NOMO-1 (cell line): ENCODE results near the gene ACTR3C.
"Not testable (repeated sequence)": the region's sequence is repeated elsewhere in the genome, so short reads cannot be mapped to it uniquely, and the experiment has no call there.

ENCODE experiments used
- DNase-seq, 2 experiments: peaks; one replicate each; lab custom pipeline; 2025; ENCODE audit not compliant: unreplicated experiment in 2 of 2; lab: John Stamatoyannopoulos, UW

The ACTR3C gene

DNA sequence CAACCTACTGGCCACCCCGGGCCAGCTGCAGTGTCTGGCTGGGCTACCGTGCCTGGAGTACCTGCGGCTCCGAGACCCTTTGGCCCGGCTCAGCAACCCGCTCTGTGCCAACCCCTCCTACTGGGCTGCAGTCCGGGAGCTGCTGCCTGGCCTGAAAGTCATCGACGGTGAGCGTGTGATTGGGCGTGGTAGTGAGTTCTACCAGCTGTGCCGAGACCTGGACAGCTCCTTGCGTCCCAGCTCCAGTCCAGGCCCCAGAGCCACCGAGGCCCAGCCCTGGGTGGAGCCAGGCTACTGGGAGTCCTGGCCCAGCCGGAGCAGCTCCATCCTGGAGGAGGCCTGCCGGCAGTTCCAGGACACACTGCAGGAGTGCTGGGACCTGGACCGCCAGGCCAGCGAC lies 13.8 kb upstream of the ACTR3C start:
- no peak for DNase-seq

DNA sequence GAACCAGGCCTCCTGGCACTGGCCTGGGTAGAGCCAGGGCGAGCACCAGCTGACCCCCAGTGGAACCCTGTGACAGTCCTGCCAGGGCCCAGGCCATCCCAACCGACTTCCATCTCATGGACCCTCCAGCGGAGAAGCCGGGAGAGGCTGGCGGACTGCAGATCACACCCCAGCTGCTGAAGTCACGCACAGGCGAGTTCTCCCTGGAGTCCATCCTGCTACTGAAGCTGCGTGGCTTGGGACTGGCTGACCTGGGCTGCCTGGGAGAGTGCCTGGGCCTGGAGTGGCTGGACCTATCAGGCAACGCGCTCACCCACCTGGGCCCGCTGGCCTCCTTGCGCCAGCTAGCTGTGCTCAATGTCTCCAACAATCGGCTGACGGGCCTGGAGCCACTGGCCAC lies 13.4 kb upstream of the ACTR3C start:
- no peak for DNase-seq

DNA sequence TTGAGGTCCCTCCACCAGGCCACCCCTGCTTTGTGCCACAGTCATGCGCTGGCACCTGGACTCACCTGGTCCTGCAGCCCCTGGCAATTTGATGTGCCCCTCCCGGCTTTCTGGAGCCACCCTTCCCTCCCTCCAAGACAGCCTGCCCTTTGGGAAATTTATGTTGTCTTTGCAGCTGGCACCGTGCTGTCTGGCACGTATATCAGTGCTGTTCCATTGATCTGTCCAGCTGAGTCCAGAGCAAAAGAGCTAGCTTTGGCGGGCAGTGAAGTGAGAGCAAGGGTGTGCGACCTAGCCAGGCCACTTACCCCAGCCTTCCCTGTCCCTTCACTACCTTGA lies 12.4 kb upstream of the ACTR3C start:
- DNase-seq = no peak

DNA sequence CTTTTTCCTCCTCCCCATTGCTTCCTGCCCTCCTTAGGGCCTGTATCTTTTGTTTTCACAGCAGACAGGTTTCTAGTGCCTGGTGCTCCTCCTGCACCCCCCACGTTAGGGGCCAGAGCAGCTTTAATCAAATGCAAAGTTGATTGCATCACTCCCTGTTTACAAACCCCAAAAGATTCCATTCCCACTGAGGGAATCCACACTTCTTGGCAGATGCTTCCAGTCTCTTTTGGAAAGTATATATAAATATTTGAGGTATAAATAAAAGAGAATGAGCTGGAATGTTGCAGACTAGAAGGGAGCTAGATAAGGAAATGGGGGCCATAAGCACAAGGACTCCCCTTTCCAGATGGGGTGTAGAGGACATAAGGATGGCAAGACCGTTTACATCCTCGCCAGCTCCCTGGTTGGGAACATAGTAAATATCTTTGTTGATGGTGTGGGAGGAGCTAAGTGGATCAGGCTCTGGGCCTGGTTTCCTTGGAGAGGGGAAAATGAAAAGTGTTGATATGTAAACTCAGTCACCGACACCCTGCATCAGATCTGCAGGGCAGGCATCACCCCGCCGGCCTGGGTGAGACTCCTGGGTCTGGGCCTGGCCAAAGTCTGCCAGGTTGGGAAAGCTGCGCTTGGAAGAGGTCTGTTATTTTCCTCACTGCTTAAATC lies 11.9 kb upstream of the ACTR3C start:
- no peak for DNase-seq

DNA sequence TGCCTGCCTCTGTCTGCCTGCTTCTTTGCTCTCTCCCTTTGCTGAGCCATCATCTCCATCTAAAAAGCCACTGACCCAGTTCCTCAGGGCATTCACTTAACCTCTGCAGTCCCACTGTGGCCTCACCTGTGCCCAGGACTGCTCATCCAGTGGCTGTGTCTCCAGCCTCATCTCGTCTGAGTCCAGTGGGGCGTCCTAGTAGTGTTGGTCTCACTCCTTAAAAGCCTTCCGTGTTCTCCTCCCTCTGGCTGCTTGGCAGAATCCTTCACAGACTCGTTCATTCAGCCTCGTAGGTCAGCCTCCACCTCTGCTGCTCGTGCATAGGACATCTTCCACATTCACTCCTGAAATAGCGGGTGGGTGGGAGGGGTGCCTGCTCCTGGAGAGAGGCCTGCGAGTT lies 10.8 kb upstream of the ACTR3C start:
- no peak for DNase-seq

DNA sequence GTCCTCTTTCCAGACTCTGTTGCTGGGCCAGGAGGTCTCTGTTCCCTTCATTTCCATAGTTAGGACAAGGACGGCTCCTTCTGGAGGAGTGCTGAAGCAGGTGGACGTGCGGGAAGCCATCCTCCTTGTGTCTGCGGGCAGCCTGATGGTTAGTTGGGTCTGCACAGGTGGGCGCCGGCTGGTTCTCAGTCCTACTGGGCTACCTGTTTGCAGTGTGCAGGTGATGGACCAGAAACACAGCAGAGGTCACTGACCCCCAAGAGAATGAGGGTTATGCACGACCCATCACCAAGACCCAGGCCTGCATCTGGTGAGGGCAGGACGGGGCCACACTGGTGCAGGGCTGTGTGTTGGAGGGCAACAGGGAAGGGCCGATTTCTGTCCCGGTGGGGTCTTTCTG lies 10.3 kb upstream of the ACTR3C start:
- no peak for DNase-seq

DNA sequence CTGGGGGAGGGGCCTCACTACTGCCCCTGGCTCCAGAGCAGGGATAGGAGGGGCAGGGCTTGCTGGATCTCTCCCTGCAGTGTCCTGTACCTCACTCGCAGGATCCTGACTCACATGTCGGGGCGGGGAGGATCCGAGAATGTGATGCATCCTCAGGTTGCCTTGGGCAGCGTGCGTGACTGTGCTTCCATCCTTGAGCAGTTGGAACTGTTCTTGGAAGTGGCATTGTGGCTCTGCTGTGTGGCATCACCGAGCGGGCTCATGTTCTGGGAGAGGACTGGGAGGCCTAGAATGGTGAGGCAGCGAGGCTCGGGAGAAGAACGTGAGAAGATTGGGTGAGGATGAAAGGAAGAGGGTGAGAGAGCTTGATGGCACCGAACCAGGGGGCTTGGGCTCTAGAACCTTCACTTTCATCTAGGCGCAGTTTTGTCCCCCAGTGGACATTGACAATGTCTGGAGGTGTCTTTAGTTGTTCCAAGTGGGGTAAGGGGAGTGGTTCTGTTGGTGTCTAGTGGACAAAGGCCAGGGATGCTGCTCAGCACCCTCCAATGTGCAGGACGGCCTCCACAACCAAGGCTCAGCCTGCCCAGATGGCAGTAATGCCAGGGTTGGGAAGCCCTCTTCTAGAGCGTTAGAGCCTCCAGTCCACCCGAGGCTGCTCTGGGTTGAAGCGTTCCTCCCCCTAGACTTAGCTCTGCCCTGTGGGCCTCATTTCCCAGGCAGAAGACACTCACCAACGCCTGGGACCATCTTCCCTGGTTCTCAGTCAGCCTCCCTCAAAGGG lies 9.7 kb upstream of the ACTR3C start:
- DNase-seq = no peak

DNA sequence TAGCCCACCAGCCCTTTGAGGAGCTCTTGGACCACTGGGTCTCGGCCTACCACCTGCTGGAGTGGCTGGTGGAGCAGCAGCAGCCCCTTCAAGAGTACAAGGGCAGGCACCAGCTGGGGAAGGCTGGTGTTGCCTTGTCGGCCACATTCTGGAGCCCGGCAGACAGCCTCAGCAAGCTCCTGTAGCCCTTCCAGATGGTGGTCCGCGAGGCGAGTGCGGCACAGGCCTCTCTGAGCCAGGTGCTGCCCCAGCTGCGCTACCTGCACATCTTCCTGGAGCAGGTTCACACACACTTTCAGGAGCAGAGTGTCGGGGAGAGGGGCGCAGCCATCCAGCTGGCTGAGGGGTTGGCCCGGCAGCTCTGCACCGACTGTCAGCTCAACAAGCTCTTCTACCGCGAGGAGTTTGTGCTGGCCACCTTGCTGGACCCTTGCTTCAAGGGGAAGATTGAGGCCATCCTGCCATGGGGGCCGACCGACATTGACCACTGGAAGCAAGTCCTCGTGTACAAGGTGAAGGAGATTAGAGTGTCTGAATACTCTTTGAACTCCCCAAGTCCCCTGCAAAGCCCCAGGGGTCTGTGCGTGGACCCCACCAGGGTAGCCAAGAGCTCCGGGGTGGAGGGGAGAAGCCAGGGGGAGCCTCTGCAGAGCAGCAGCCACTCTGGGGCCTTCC lies 7.0 kb upstream of the ACTR3C start:
- no peak for DNase-seq

DNA sequence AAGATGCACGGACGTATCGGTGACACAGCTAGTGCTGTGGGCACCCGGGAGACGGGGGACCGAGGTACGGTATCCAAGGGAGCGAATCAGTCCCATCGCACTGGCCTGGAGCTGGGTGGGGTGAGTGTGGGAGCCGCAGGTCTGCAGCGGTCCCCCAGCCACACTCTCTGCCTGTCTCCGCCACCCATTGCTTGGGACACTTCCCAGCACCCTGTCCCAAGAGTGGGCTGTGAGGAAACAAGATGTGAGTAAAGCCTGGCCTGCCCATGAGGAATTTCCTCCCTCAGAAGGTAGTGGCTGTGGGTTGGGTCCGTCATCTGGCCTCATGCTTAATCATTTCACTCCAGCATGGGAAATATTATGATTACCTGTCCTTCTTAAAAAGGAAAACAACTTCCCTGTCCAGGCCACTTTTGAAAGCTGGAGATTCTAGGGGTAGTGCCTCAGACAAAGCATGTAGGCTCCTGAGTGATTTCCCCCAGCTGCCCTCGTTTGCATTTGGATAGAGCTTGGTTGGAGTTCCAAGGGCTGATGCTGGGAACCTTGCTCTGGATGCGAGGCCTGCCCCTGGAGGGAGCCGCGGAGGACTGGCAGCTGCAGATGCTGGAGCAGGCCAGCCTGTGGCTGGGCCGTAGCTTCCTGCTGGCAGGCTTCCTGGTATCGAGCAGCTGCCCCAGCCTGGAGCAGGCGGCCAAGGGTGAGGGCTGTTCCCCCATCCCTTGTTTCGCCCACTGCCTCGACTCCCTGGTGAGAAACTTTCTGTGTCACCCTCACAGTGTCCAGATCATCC lies 6.2 kb upstream of the ACTR3C start:
- DNase-seq = no peak

DNA sequence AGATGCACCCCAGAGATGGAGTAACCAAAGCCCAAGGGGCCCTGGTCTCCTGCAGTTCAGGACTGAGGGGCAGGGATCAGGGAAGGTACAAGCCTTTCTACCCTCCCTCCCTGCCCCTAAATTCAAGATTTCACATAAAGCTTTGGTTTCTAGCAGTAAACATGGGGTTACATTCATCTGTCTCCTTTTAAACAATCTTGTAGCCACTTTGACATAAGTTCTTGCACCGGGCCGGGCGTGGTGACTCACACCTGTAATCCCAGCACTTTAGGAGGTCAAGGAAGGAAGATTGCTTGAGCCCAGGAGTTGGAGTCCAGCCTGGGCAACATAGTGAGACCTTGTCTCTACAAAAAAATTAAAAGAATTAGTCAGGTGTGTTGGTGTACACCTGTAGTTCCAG lies 4.0 kb upstream of the ACTR3C start:
- no peak for DNase-seq

DNA sequence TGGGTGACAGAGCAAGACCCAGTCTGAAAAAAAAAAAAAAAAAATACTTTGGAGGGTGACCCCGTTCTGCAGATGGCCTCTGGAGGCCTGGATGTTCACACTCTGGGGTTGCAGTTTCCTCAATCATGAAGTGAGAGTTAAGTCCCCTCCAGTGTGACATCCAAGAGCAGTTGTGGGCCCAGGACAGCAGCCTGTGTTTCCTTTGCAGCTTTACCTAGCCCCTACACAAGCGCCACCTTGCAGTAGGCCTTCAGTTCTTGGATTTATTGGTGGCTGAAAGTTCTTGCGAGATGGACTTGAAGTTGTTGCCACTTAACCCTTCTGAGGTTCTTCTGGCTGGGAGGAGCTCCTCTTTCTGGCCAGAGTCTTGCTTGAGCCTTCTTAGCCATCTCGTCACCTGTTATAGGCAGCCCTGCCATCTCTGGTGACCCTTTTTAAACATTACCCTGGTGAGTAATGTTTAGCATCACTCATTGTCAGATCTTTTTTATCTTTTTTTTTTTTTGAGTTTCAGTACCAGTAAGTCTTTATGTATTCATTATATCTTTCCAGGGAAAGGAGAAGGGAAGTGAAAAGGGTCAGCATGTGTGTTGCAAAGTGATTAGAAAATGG lies 3.4 kb upstream of the ACTR3C start:
- DNase-seq = no peak

DNA sequence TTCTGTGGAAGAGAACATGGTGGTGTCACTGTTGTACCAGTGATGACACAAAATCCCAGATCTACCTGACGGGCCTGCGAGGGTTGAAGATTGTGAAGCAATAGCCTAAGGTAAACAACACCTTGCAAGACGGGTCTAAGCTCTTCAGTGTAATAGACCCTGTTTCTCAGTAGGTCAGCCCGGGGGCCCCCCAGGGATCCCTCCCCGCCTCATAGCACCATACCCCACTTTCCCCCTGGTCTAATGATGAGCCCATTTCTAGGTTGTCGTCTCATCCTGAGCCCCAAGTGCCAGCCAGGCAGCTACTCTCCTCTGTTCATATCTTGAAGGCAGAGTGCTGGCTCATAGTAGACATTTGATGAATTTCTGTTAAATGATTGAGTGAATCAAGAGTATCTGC lies 2.6 kb upstream of the ACTR3C start:
- DNase-seq = no peak

DNA sequence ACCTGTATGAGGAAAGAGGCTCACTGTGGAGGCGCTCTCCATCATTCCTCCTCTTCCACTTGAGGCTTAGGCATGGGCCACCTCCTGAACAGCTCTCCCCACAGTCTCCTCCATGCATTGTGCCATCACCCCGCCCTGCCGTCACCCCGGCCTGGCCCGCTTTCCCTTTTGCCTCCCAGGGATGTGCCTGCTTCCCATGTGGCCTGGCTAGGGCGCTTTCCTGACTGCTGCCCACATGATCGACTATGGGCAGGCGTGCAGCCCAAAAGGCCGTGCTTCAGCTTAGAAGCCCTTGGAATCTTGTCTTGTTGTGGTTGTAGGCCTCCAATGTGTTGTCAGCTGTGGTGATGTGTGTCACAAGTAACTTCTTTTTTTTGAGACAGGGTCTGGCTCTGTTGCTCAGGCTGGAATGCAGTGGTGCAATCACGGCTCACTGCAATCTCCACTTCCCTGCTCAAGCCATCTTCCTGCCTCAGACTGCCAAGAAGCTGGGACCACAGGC lies 1.8 kb upstream of the ACTR3C start:
- DNase-seq = peak; percentile 4 to 22

DNA sequence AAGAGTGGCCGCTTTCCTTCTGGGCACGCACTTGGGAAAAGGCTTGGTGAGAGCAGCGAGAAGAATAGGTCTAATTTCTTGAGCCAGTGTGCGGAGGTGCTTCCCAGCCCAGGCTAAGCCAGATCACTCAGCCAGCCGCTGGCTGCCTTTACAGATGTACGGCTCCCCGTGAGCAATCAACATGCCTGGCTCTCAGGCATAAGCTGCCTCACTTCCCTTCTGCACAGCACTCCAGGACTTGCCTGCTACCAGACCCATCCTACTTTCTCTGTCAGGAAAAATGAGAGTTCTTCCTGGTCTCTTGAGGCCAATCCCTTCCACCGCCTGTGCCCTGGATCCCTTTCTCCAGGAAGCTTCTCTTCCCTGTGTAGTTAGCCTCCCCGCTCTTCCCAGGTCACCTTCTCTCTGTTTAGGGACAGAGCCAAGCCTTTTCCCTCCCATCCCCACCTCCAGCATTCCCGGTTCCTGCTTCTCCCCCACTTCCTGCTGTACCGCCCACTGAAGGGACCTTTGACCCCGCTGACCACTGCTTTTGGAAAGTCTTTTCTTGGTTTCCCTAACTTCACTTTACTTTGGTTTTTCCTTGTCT lies 1.1 kb upstream of the ACTR3C start:
- DNase-seq = no peak

DNA sequence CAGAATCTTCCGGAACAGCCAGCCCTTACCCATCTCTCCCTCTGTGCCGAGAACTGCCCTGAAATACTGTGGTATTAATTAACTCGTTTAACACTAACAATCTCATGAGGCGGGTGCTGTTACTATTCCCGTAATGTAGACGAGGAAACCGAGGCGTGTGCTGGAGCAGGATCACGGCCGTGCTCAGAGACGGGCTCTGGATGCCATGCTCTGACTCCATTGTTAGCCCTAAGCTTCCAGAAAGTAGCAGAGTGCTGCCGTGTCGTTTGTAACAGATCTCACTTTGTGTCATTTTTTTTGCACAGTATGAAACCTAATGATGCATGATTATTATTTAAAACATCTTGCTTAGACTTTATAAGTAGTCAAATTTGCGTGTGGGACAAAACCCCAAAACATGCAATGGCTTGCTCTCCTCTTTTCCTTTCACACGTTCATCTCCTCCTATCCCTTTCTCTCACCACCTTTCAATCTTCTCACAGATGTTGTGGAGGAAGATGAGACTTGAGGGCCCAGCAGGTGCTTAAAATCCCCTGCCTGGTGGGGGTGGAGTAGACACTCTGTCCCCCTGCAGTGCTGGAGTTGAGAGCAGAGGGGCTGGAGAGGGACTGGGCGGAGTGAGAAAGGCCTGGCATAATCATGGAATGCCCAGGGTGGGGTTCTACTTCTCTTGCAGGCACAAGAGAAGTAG lies 482 bp upstream of the ACTR3C start:
- peak in 1 of 2 experiments; percentile 3 for DNase-seq

DNA sequence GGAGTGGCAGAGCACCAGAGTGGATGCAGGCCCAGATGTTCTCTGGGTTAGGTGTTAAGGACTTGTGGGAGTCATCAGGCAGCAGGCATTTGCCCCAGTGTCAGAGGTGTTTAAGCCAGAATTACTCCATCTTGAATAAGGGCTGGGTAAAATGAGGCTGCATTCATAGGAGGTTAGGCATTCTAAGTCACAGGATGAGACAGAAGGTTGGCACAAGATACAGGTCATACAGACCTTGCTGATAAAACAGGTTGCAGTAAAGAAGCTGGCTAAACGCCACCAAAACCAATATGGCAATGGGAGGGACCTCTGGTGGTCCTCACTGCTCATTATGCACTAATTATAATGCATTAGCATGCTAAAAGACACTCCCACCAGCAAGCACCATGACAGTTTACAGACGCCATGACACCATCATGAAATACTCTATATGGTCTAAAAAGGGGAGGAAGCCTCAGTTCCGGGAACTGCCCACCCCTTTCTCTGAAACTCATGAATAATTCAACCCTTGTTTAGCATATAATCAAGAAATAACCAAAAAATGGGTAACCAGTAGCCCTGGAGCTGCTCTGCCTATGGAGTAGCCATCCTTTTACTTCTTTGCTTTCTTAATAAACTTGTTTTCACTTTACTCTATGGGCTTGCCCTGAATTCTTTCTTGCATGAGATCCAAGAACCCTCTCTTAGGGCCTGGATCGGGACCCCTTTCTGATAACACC lies 1.1 kb downstream of the ACTR3C start:
- no peak for DNase-seq

DNA sequence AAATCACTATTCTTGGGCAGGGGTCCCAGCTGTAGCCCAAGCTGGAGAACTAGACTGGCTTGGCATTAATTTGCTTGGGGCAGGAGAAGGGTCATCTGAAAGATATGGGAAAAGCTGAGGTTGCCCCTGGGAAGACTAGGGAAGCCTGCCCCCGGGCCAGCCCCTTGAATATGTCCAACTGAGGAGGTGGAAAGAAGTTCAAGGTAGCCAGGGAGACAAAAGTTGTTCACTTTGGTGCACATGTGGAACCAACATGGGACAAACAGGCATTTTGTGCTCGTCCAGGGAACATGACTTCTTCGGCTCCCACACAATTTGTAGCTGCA lies 1.6 kb downstream of the ACTR3C start:
- DNase-seq = no peak

DNA sequence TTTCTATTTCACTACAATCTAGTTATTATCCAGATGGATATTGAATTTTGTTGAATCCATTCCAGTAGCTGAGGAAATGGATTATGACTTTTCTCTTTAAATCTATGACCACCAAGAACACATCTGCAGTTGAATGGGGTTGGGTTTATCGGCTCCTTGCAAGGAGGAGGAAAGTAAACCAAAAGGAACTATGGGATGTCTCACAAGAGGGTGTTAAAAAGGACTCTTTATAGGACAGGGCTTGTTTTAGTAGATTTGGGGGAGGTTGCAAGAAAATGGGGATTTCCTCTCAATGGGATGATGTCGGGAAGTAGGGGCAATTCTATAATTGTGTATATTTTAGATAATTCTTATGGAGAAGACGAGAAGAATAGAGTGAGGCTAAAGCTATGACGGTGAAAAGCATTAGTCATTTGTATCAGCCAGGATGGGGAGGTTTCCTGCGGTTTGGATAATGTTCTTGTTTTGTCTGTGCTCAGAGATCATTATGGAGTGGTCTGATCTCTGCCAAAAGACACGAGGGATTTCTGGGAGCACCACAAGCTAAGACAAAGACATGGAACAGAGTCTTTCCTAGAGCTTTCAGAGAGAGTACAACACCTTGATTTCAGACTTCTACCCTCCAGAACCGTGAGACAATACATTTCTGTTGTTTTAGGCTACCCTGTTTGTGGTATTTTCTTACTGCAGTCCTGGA lies 5.4 kb downstream of the ACTR3C start:
- no peak for DNase-seq

DNA sequence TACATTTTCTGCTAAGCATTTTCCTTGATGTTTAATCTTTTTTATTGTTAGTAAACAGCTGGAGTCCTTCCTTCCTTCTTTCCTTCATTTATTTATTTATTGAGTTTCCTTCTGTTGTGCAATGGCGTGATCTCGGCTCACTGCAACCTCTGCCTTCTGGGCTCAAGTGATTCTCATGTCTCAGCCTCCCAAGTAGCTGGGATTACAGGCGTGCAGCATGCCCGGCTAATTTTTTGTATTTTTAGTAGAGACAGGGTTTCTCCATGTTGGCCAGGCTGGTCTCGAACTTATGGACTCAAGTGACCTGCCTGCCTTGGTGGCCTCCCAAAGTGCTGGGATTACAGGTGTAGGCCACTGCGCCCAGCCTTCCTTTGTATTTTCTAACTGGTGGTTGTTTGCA lies 6.4 kb downstream of the ACTR3C start:
- not testable (repeated sequence) for DNase-seq
